Measurements from ENCODE around the gene CELSR2. TPM values are rescaled to one million over a fixed set of nuclear protein-coding genes. Genes with fewer than 3 reads are reported as not detected.

The CELSR2 gene
- total and polyA plus RNA-seq, 4 donors, result 13.4 to 77.3 (median 53.4) TPM

GRCh38 chr1:109263234-109263596 lies 13.9 kb downstream of the CELSR2 start:
- no peak for DNase-seq (ENCODE audit: low read depth in 4 of 6, low spot score in 6 of 6)
- peaks cover 96% of the 10 kb centered on the region for H3K36me3 ChIP-seq (ENCODE audit: control insufficient read depth, insufficient read depth, low read length)
- peak overlapping the region; percentile 47 for H3K27ac ChIP-seq (ENCODE audit: low read depth, low read length)
- WGBS (ENCODE audit: insufficient coverage), result 71% methylated on average over 8 of the region's 12 CpGs
- H3K4me1 ChIP-seq (ENCODE audit: control insufficient read depth, insufficient read depth, low read length), result peaks cover 44% of the 10 kb centered on the region
- H3K4me3 ChIP-seq (ENCODE audit: low read depth, low read length), result no peak overlapping the region
- H3K27me3 ChIP-seq (ENCODE audit: control insufficient read depth, insufficient read depth, low read length), result no peaks in the 10 kb centered on the region
- H3K9me3 ChIP-seq (ENCODE audit: control insufficient read depth, insufficient read depth, low read length), result no peaks in the 10 kb centered on the region

- Histone ChIP-seq H3K4me1 (ENCODE audit: control insufficient read depth, insufficient read depth, low read length) (peaks cover 38% of the 10 kb centered on the region), H3K4me3 (ENCODE audit: low read depth, low read length) (no peak overlapping the region), H3K27ac (ENCODE audit: low read depth, low read length) (peak overlapping the region; percentile 47), H3K27me3 (ENCODE audit: control insufficient read depth, insufficient read depth, low read length) (no peaks in the 10 kb centered on the region), H3K36me3 (ENCODE audit: control insufficient read depth, insufficient read depth, low read length) (peaks cover 96% of the 10 kb centered on the region), H3K9me3 (ENCODE audit: control insufficient read depth, insufficient read depth, low read length) (no peaks in the 10 kb centered on the region)
- peak in 2 of 6 donors; percentile 66 to 79 for DNase-seq (ENCODE audit: low read depth in 4 of 6, low spot score in 6 of 6)
- WGBS (ENCODE audit: insufficient coverage), result 65% methylated on average over 20 of the region's 29 CpGs
Measured at GRCh38 chr1:109263597-109264378, 14.4 kb downstream of the CELSR2 start.

- H3K27ac ChIP-seq (ENCODE audit: low read depth, low read length), result no peak overlapping the region
- no peak overlapping the region for H3K4me3 ChIP-seq (ENCODE audit: low read depth, low read length)
Measured at GRCh38 chr1:109264379-109264755, 15.0 kb downstream of the CELSR2 start.

GRCh38 chr1:109265016-109265415 lies 15.7 kb downstream of the CELSR2 start:
- no peak for DNase-seq (ENCODE audit: low read depth in 4 of 6, low spot score in 6 of 6)
- Histone ChIP-seq H3K4me3 (ENCODE audit: low read depth, low read length) (no peak overlapping the region), H3K9me3 (ENCODE audit: control insufficient read depth, insufficient read depth, low read length) (no peaks in the 10 kb centered on the region), H3K27me3 (ENCODE audit: control insufficient read depth, insufficient read depth, low read length) (no peaks in the 10 kb centered on the region), H3K4me1 (ENCODE audit: control insufficient read depth, insufficient read depth, low read length) (peaks cover 27% of the 10 kb centered on the region), H3K36me3 (ENCODE audit: control insufficient read depth, insufficient read depth, low read length) (peaks cover 98% of the 10 kb centered on the region), H3K27ac (ENCODE audit: low read depth, low read length) (no peak overlapping the region)
- 95% methylated on average over 4 of the region's 4 CpGs for WGBS (ENCODE audit: insufficient coverage)

More at GRCh38 chr1:109264379-109264755, 15.0 kb downstream of the CELSR2 start:
- no peak for DNase-seq (ENCODE audit: low read depth in 4 of 6, low spot score in 6 of 6)
- H3K9me3 ChIP-seq (ENCODE audit: control insufficient read depth, insufficient read depth, low read length), result no peaks in the 10 kb centered on the region
- H3K27me3 ChIP-seq (ENCODE audit: control insufficient read depth, insufficient read depth, low read length), result no peaks in the 10 kb centered on the region
- WGBS (ENCODE audit: insufficient coverage), result 84% methylated on average over 9 of the region's 9 CpGs
- peaks cover 96% of the 10 kb centered on the region for H3K36me3 ChIP-seq (ENCODE audit: control insufficient read depth, insufficient read depth, low read length)
- H3K4me1 ChIP-seq (ENCODE audit: control insufficient read depth, insufficient read depth, low read length), result peaks cover 32% of the 10 kb centered on the region

- Histone ChIP-seq H3K4me3 (ENCODE audit: low read depth, low read length) (no peak overlapping the region), H3K27ac (ENCODE audit: low read depth, low read length) (no peak overlapping the region), H3K9me3 (ENCODE audit: control insufficient read depth, insufficient read depth, low read length) (no peaks in the 10 kb centered on the region), H3K36me3 (ENCODE audit: control insufficient read depth, insufficient read depth, low read length) (peaks cover 99% of the 10 kb centered on the region), H3K27me3 (ENCODE audit: control insufficient read depth, insufficient read depth, low read length) (no peaks in the 10 kb centered on the region), H3K4me1 (ENCODE audit: control insufficient read depth, insufficient read depth, low read length) (peaks cover 21% of the 10 kb centered on the region)
- DNase-seq (ENCODE audit: low read depth in 4 of 6, low spot score in 6 of 6), result no peak
- WGBS (ENCODE audit: insufficient coverage), result 98% methylated on average over 9 of the region's 13 CpGs
Measured at GRCh38 chr1:109265741-109266330, 16.5 kb downstream of the CELSR2 start.

- no peak overlapping the region for H3K4me3 ChIP-seq (ENCODE audit: low read depth, low read length)
- DNase-seq (ENCODE audit: low read depth in 4 of 6, low spot score in 6 of 6), result no peak
- peaks cover 21% of the 10 kb centered on the region for H3K4me1 ChIP-seq (ENCODE audit: control insufficient read depth, insufficient read depth, low read length)
- H3K36me3 ChIP-seq (ENCODE audit: control insufficient read depth, insufficient read depth, low read length), result peaks cover 99% of the 10 kb centered on the region
- H3K27me3 ChIP-seq (ENCODE audit: control insufficient read depth, insufficient read depth, low read length), result no peaks in the 10 kb centered on the region
- H3K27ac ChIP-seq (ENCODE audit: low read depth, low read length), result no peak overlapping the region
- H3K9me3 ChIP-seq (ENCODE audit: control insufficient read depth, insufficient read depth, low read length), result no peaks in the 10 kb centered on the region
- 92% methylated on average over 11 of the region's 11 CpGs for whole genome bisulfite sequencing (ENCODE audit: insufficient coverage)
Measured at GRCh38 chr1:109266965-109267364, 17.6 kb downstream of the CELSR2 start.

- Histone ChIP-seq H3K27me3 (ENCODE audit: control insufficient read depth, insufficient read depth, low read length) (no peaks in the 10 kb centered on the region), H3K27ac (ENCODE audit: low read depth, low read length) (no peak overlapping the region), H3K4me3 (ENCODE audit: low read depth, low read length) (no peak overlapping the region), H3K4me1 (ENCODE audit: control insufficient read depth, insufficient read depth, low read length) (peaks cover 16% of the 10 kb centered on the region), H3K9me3 (ENCODE audit: control insufficient read depth, insufficient read depth, low read length) (no peaks in the 10 kb centered on the region), H3K36me3 (ENCODE audit: control insufficient read depth, insufficient read depth, low read length) (peaks cover 99% of the 10 kb centered on the region)
- no peak for DNase-seq (ENCODE audit: low read depth in 4 of 6, low spot score in 6 of 6)
- WGBS (ENCODE audit: insufficient coverage), result 89% methylated on average over 17 of the region's 17 CpGs
Measured at GRCh38 chr1:109267743-109268300, 18.5 kb downstream of the CELSR2 start.

- Histone ChIP-seq H3K27ac (ENCODE audit: low read depth, low read length) (no peak overlapping the region), H3K36me3 (ENCODE audit: control insufficient read depth, insufficient read depth, low read length) (peaks cover 99% of the 10 kb centered on the region), H3K27me3 (ENCODE audit: control insufficient read depth, insufficient read depth, low read length) (no peaks in the 10 kb centered on the region), H3K4me1 (ENCODE audit: control insufficient read depth, insufficient read depth, low read length) (peaks cover 8% of the 10 kb centered on the region), H3K9me3 (ENCODE audit: control insufficient read depth, insufficient read depth, low read length) (no peaks in the 10 kb centered on the region), H3K4me3 (ENCODE audit: low read depth, low read length) (no peak overlapping the region)
- DNase-seq (ENCODE audit: low read depth in 4 of 6, low spot score in 6 of 6), result no peak
- WGBS (ENCODE audit: insufficient coverage), result 95% methylated on average over 27 of the region's 29 CpGs
Measured at GRCh38 chr1:109268431-109269211, 19.3 kb downstream of the CELSR2 start.

- Histone ChIP-seq H3K27ac (ENCODE audit: low read depth, low read length) (no peak overlapping the region), H3K27me3 (ENCODE audit: control insufficient read depth, insufficient read depth, low read length) (no peaks in the 10 kb centered on the region), H3K9me3 (ENCODE audit: control insufficient read depth, insufficient read depth, low read length) (no peaks in the 10 kb centered on the region), H3K4me1 (ENCODE audit: control insufficient read depth, insufficient read depth, low read length) (peaks cover 3% of the 10 kb centered on the region), H3K4me3 (ENCODE audit: low read depth, low read length) (no peak overlapping the region), H3K36me3 (ENCODE audit: control insufficient read depth, insufficient read depth, low read length) (peaks cover 99% of the 10 kb centered on the region)
- 89% methylated on average over 26 of the region's 33 CpGs for WGBS (ENCODE audit: insufficient coverage)
- DNase-seq (ENCODE audit: low read depth in 4 of 6, low spot score in 6 of 6), result no peak
Measured at GRCh38 chr1:109269212-109269980, 20.1 kb downstream of the CELSR2 start.

Measured in spinal cord (tissue), 10 donors.